Activated CD4-positive, alpha-beta T cell treated with anti-CD3 and anti-CD28 coated beads, Interleukin-10, Interleukin-2, amounts not matched to agents 100 ng/mL and 50 ng/mL, durations not matched to agents 16 hours and 8 hours (primary cell): Measurements from ENCODE around the gene MBD1.
"Not testable (repeated sequence)": the region's sequence is repeated elsewhere in the genome, so short reads cannot be mapped to it uniquely, and the experiment has no call there.

Experiments used
- DNase-seq: peaks from one replicate; pipeline ENCODE4 v3.0.0-alpha.2; 2020

Gene MBD1

DNA sequence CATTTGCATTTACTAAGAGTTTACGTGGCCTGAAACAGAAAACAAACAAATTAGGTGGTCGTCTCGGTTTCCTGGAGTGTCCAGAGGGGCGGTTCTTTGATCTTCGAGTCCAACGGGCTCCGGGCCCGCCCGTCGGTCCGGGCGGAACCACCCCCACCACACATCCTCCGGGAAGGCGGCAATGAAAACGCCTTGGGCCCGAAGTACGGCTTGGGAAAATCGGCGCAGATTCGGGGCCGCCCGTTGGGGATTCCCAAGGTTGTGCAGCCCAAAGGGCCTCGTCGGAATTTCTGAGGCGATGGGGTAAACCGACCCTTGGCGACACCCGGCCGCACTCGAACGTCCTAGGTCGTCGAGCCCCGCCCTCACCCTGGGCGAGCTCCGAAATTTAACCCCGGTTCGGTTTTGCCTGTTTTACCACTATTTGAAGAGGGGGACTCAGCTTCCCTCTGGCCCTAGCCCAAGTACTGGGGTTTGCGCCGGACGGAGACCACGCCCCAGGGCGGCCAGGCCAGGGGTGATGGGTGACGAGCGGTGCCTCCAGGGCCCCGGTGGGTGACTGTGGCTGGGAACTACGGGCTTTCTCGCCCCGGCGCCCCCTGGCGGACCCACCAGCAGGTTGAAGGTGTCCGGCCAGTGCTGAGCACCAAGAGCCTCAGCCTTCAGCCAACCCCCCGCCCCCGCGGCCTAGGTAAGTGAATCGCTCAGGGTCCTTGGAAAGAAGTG lies 13.1 kb downstream of the MBD1 start:
- DNase-seq = peak; percentile 88

DNA sequence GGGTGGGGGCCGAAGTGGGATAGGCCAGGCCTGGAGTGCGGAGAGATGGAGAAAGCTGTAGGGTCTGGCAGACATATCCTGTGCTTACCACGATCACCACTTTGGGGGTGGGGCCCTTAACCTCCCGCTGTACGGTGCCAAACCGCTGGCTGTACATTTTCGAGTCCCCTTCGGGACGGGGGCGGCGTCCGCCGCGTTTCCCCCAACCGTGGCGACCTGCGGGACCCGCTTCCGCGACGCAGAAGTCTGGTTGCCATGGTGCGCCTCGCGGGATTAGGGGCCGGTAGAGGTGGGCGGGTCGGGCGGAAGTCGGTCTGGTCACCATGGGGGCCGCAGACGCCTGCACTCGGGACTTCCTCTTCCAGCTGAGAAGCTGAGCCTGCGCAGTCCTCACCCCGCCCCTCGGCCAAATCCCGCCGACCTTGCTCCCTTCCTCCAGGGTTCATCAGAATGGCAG lies 15.0 kb downstream of the MBD1 start, which contains the start of gene CFAP53:
Gene CFAP53 (minus strand): TSS at position 248 of the 457 bp plus-strand sequence. CDS start 91 bp downstream, at position 157.
- peak; percentile 92 for DNase-seq

DNA sequence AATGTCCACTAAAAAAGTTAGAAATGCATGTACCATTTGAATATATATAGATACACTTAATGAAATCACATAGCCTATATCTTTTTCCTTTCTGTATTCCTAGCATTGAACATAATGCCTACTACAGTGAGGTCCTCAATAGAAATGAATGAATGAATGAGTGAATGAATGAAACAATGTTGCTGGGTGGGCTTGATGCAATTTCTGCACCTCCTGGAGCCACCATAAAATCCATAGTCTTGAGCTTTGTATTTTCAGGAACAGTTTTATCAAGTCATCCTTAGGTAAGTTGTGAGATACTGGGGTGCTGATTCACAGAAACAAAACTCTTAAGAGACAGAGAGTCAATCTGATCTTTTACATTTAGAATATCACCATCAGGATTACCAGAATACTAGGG lies 18.3 kb downstream of the MBD1 start:
- no peak for DNase-seq

DNA sequence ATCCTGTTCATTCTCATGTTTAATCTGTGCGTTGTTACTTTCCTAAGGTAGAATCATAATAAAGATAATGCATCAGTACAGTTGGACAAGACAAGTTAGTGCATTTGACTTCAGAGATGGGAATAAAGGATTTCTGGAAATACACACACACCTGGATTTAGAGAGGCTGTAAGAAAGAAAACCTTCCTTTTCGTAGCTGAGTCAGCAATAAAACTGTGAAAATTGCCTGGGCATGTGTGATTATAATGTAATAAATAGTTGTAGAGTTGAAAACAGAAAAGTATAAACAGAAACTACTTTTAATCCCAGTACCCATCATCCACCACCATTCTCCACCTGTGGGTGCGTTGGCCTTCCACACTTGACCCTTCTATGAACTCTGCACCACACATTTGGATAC lies 30.4 kb downstream of the MBD1 start:
- DNase-seq = no peak

DNA sequence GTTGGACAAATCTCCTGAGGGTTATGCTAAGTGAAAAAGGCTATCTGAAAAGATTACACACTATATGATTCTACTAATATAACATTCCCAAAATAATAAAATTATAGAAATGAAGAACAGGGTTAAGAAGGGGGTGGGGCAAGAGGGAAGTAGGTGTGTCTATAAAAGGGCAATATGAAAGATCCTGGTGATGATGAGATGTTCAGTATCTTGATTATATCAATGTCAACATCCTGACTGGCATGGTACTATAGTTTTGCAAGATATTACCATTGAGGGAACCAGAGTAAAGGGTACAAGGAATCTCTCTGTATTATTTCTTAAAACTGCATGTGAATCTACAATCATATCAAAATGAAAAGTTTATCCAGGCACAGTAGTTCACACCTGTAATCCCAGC lies 31.7 kb downstream of the MBD1 start:
- DNase-seq = no peak

DNA sequence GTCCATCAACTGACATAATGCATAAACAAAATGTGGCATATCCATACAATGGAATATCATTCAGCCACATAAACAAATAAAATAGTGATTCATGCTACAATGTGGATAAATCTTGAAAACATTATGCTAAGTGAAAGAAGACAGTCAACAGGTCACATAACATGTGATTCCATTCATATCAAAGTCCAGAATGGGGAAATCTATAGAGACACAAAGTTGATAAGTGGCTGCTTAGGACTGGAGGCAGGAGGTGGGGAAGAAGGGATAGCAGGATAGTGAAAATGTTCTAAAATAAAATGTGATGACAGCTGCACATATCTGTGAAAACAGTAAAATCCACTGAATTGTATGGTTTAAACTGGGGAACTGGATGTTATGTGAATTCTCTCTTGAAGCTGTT lies 33.8 kb downstream of the MBD1 start:
- no peak for DNase-seq

DNA sequence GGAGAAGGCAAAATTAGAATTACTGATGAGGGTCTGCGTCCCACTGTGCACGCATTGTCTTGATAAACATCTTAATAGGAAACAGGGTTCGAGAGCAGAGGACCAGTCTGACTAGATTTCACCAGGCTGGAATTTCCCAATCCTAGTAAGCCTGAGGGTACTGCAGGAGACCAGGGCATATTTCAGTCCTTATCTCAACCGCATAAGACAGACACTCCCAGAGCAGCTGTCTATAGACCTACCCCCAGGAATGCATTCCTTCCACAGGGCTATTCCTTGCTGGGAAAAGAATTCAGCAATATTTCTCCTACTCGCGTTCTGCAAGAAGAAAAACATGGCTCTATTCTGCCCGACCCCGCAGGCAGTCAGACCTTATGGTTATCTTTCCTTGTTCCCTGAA lies 39.6 kb downstream of the MBD1 start:
- DNase-seq = not testable (repeated sequence)

DNA sequence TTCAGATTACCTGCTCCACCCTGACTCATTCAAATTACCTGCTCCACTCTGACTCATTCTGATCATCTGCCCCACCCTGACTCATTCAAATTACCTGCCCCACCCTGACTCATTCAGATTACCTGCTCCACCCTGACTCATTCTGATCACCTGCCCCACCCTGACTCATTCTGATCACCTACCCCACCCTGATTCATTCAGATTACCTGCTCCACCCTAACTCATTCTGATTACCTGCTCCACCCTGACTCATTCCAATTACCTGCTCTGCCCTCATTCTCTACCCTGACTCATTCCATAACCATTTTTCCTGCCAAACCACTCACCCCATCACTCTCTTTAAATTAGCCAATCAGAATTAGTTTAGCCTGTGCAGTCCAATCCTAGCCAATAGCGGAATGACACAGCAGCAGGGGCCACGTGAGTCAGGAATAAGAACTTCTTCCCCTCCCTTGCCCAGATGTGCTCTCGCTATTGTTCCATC lies 41.2 kb downstream of the MBD1 start:
- peak; percentile 61 for DNase-seq

DNA sequence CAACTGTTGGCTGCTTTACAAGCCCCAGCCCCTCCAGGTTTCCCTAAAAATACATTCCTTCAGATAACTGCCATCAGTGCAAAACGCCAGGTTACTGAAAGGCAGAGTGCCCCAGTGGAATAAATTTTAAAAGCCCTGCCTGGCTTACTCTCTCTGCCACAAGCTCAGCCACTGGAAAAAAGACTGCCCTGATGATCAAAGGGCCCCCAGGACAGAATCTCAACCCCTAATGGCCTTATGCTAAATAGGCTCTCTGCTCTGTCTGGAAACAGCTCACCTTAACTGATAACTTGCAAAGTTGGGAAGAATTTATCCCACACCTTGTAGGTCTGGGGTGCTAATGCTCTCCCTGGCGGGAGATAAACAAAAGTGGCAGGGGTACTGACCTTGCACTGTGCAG lies 48.9 kb downstream of the MBD1 start:
- no peak for DNase-seq

DNA sequence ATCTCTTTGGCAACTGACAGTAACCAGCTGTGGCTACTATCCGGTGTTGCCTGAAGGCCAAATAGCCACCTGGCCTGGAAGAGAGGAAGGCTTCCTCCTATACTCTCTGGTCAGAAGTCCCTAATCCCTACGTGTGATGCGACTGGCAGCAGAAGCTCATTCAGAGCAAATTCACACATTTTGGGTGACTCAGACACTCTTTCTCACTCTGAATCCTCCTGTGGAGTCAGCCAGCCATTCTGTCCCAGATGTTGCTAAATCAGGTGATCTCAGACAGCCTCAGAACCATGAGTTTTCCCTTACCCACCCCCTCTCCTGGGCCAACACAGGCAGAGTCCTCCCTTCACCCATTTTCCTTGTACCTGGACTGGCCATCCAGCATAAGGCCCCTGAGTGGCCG lies 49.7 kb downstream of the MBD1 start:
- peak; percentile 73 for DNase-seq

DNA sequence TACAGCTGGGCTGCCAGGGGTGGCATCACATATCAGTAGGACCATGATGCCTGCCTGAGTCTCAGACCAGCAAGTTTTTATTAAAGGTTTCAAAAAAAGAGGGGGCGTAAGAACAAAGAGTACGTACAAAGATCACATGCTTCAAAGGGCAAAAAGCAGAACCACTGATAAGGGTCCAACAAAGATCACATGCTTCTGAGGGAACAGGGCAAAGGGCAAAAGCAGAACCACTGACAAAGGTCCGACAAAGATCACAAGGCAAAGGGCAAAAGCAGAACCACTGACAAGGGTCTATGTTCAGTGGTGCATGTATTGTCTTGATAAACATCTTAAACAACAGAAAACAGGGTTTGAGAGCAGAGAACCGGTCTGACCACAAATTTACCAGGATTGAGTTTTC lies 61.1 kb downstream of the MBD1 start:
- DNase-seq = not testable (repeated sequence)
